Measurements from ENCODE around the gene PPIP5K2. TPM values are rescaled to one million over a fixed set of nuclear protein-coding genes. Genes with fewer than 3 reads are reported as not detected.

The PPIP5K2 gene
- total RNA-seq, 1 experiment from 2014 or later: 52.2 TPM

- H3K27ac ChIP-seq (ENCODE audit: low read length): no peak overlapping the region
- DNase-seq (no peak), ATAC-seq (no peak)
- no peaks in the 10 kb centered on the region for H3K36me3 ChIP-seq (ENCODE audit: low read depth, low read length)
- no peaks in the 10 kb centered on the region for H3K9me3 ChIP-seq (ENCODE audit: low read length)
- ChIA-PET POLR2A (ENCODE audit: unreplicated experiment) (interaction anchor here (0.5 to 0.6 kb wide), 2 partner anchors 60 to 74 kb away, joined by 4 to 11 read pairs; no protein-coding TSS in a partner anchor), CTCF (interaction anchor here (1.6 to 2.1 kb wide), 2 partner anchors 46 to 78 kb away, joined by 3 to 12 read pairs; no protein-coding TSS in a partner anchor)
- H3K9me2 ChIP-seq (replicated peaks; ENCODE audit: low read length): no peaks in the 10 kb centered on the region
- BruUV-seq (replicated peaks): no TSS peak
- no peaks in the 10 kb centered on the region for H3K27me3 ChIP-seq (ENCODE audit: low read length)
- no peaks in the 10 kb centered on the region for H3K79me2 ChIP-seq (ENCODE audit: low read length)
- no peaks in the 10 kb centered on the region for H3F3A ChIP-seq (ENCODE audit: low read length, unreplicated experiment)
- intact Hi-C loops (cut with micrococcal nuclease): loop anchor here (5.0 kb wide), 1 partner anchor 181 kb away; no protein-coding TSS in a partner anchor
- H3K4me1 ChIP-seq (ENCODE audit: insufficient read depth, low read length): peaks cover 9% of the 10 kb centered on the region
- TF ChIP-seq EZH2phosphoT487 (IDR thresholded peaks at IDR 0.05; ENCODE audit: borderline replicate concordance, low read length) (no peak), CTCF (conservative IDR thresholded peaks at IDR 0.05; ENCODE audit: low read depth, low read length) (no peak), EZH2 (IDR thresholded peaks at IDR 0.05; ENCODE audit: low read length, unreplicated experiment) (no peak)
- no peak overlapping the region for H3K4me3 ChIP-seq (ENCODE audit: low read length)
- H3K9ac ChIP-seq (ENCODE audit: low read length): no peak overlapping the region
- no peaks in the 10 kb centered on the region for H4K20me1 ChIP-seq (ENCODE audit: low read length)
- H2AFZ ChIP-seq (ENCODE audit: low read length): no peak overlapping the region
- H3K4me2 ChIP-seq (ENCODE audit: low read length): no peak overlapping the region
Observed at GRCh38 chr5:103223031-103223955, 103.2 kb downstream of the PPIP5K2 start.

DNA sequence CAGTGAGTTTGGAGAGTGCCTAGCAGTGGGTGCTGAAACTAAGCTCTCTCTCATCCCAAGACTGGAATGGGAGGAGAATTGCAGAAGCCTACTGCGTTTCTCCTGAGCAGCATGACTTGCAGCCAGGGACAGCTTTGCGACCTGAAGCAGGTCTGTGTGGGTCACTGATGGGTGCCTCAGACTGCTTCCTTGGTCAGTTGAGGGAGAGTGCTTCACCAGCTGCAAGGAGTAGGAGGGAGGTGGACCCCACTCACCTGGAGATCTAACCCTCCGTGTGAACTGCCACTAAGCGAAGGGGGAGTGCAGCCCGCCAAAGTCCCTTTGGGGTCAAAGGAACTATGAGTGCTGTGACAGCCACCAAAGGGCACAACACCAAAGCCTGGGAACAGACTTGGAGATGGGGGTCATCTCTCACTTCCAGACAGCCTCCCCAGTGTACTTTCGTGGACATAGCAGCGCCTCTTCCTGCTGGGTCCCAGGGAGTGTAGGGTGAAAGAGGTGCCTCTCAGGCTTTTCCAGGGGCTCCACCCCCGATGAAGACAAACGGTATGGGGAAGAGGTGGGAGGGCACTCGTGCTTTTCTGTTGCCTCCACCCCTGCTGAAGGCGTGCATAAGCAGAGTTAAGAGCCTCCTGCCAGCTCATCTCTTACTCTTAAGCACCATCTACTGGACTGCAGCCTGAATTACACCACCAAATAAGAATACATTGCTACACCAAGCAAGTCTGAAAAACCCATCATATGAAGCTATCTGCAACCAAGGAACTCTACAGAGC lies 104.2 kb downstream of the PPIP5K2 start:
- H3F3A ChIP-seq (ENCODE audit: low read length, unreplicated experiment): no peaks in the 10 kb centered on the region
- ChIA-PET CTCF (interaction anchor here (0.5 to 2.1 kb wide), 15 partner anchors 8 to 1950 kb away, joined by 3 to 12 read pairs (median 3); partner anchors contain the start of gene MACIR), POLR2A (ENCODE audit: unreplicated experiment) (interaction anchor here (0.5 kb wide), 1 partner anchor 73 kb away, joined by 4 read pairs; no protein-coding TSS in a partner anchor)
- BruUV-seq (replicated peaks): TSS peak; percentile 87
- peak overlapping the region; percentile 49 for H3K9ac ChIP-seq (ENCODE audit: low read length)
- no peaks in the 10 kb centered on the region for H3K36me3 ChIP-seq (ENCODE audit: low read depth, low read length)
- H3K27me3 ChIP-seq (ENCODE audit: low read length): no peaks in the 10 kb centered on the region
- H2AFZ ChIP-seq (ENCODE audit: low read length): peak overlapping the region; percentile 75
- no peaks in the 10 kb centered on the region for H3K79me2 ChIP-seq (ENCODE audit: low read length)
- no peaks in the 10 kb centered on the region for H3K9me2 ChIP-seq (replicated peaks; ENCODE audit: low read length)
- peaks cover 9% of the 10 kb centered on the region for H3K4me1 ChIP-seq (ENCODE audit: insufficient read depth, low read length)
- peak overlapping the region; percentile 70 for H3K4me2 ChIP-seq (ENCODE audit: low read length)
- no peaks in the 10 kb centered on the region for H3K9me3 ChIP-seq (ENCODE audit: low read length)
- H3K27ac ChIP-seq (ENCODE audit: low read length): 0 out of 2 replicates have a peak overlapping the region, but pooled peaks have one; percentile 7
- H3K4me3 ChIP-seq (ENCODE audit: low read length): peak overlapping the region; percentile 41
- TF ChIP-seq EZH2 (IDR thresholded peaks at IDR 0.05; ENCODE audit: low read length, unreplicated experiment) (no peak), CTCF (conservative IDR thresholded peaks at IDR 0.05; ENCODE audit: low read depth, low read length) (peak; percentile 87)
- DNase-seq: peak; percentile 92
- intact Hi-C loops (cut with micrococcal nuclease): loop anchor here (1.0 to 5.0 kb wide), 3 partner anchors 182 to 688 kb away; no protein-coding TSS in a partner anchor
- ATAC-seq: peak; percentile 94
- H4K20me1 ChIP-seq (ENCODE audit: low read length): no peaks in the 10 kb centered on the region

Data from PC-3 (cell line).